WTC11 (cell line): ENCODE measurements around the gene IGSF23.

Experiments used
- AFF4 ChIP-seq: sonication (generic); formaldehyde crosslinking; IDR thresholded peaks from 2 replicates; pipeline ENCODE4 v1.8.1; 2023; ENCODE audit warnings: mild to moderate bottlenecking, missing genetic modification reagents, borderline replicate concordance
- ATF3 ChIP-seq: sonication (generic); formaldehyde crosslinking; conservative IDR thresholded peaks from 2 replicates; pipeline ENCODE4 v1.8.1; 2022; ENCODE audit warnings: mild to moderate bottlenecking, missing genetic modification reagents
- CTCF ChIP-seq: fragments of 200-600 bp; IDR thresholded peaks from 2 replicates; pipeline ENCODE4 v1.8.0; 2022; ENCODE audit warnings: antibody characterized with exemption
- ETV6 ChIP-seq: sonication (generic); formaldehyde crosslinking; IDR thresholded peaks from 2 replicates; pipeline ENCODE4 v1.8.1; 2022; ENCODE audit warnings: mild to moderate bottlenecking, missing genetic modification reagents
- NR2C2 ChIP-seq: sonication (generic); formaldehyde crosslinking; IDR thresholded peaks from 2 replicates; pipeline ENCODE4 v1.8.0; 2022; ENCODE audit warnings: mild to moderate bottlenecking, missing genetic modification reagents
- TCF7 ChIP-seq: sonication (generic); formaldehyde crosslinking; IDR thresholded peaks from 2 replicates; pipeline ENCODE4 v1.8.0; 2022; ENCODE audit warnings: mild to moderate bottlenecking, low read depth, missing genetic modification reagents, moderate library complexity
- TF ChIP-seq, protein P1 (sequence below): sonication (generic); formaldehyde crosslinking; IDR thresholded peaks from 2 replicates; pipeline ENCODE4 v1.8.0; 2022; ENCODE audit warnings: mild to moderate bottlenecking, missing genetic modification reagents
- TF ChIP-seq, protein P2 (sequence below): sonication (generic); formaldehyde crosslinking; IDR thresholded peaks from 2 replicates; pipeline ENCODE4 v1.8.0; 2022; ENCODE audit warnings: mild to moderate bottlenecking, missing genetic modification reagents
- TF ChIP-seq, protein P3 (sequence below): sonication (generic); formaldehyde crosslinking; IDR thresholded peaks from 2 replicates; pipeline ENCODE4 v1.8.1; 2022; ENCODE audit warnings: missing genetic modification reagents, borderline replicate concordance

- no peak for TF ChIP-seq CTCF
- TF ChIP-seq, protein P1, sequence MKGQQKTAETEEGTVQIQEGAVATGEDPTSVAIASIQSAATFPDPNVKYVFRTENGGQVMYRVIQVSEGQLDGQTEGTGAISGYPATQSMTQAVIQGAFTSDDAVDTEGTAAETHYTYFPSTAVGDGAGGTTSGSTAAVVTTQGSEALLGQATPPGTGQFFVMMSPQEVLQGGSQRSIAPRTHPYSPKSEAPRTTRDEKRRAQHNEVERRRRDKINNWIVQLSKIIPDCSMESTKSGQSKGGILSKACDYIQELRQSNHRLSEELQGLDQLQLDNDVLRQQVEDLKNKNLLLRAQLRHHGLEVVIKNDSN (CRISPR knock-in tag), result no peak
- no peak for TF ChIP-seq ETV6 (CRISPR knock-in tag)
- no peak for TF ChIP-seq NR2C2
- TF ChIP-seq, protein P2, sequence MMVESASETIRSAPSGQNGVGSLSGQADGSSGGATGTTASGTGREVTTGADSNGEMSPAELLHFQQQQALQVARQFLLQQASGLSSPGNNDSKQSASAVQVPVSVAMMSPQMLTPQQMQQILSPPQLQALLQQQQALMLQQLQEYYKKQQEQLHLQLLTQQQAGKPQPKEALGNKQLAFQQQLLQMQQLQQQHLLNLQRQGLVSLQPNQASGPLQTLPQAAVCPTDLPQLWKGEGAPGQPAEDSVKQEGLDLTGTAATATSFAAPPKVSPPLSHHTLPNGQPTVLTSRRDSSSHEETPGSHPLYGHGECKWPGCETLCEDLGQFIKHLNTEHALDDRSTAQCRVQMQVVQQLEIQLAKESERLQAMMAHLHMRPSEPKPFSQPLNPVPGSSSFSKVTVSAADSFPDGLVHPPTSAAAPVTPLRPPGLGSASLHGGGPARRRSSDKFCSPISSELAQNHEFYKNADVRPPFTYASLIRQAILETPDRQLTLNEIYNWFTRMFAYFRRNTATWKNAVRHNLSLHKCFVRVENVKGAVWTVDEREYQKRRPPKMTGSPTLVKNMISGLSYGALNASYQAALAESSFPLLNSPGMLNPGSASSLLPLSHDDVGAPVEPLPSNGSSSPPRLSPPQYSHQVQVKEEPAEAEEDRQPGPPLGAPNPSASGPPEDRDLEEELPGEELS (CRISPR knock-in tag), result no peak
- no peak for TF ChIP-seq TCF7
- TF ChIP-seq AFF4 (CRISPR knock-in tag), result no peak
- no peak for TF ChIP-seq ATF3
- TF ChIP-seq, protein P3, sequence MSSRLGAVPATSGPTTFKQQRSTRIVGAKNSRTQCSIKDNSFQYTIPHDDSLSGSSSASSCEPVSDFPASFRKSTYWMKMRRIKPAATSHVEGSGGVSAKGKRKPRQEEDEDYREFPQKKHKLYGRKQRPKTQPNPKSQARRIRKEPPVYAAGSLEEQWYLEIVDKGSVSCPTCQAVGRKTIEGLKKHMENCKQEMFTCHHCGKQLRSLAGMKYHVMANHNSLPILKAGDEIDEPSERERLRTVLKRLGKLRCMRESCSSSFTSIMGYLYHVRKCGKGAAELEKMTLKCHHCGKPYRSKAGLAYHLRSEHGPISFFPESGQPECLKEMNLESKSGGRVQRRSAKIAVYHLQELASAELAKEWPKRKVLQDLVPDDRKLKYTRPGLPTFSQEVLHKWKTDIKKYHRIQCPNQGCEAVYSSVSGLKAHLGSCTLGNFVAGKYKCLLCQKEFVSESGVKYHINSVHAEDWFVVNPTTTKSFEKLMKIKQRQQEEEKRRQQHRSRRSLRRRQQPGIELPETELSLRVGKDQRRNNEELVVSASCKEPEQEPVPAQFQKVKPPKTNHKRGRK, result no peak
Measured at GRCh38 chr19:44613295-44614178, at the start of gene IGSF23.
